HG02642 (cell line): ENCODE results near the gene ARHGAP42.

ENCODE experiments used
- ATAC-seq: cut with Tn5 transposase; IDR thresholded peaks from one replicate; pipeline ENCODE4 v1.9.1; 2021; ENCODE audit warnings: mild to moderate bottlenecking; ENCODE audit not compliant: unreplicated experiment, poor library complexity

ARHGAP42 gene

GRCh38 chr11:100932474-100933100, 245.5 kb downstream of the ARHGAP42 start:
- ATAC-seq = peak; percentile 52

GRCh38 chr11:100936781-100937180, 249.7 kb downstream of the ARHGAP42 start:
- ATAC-seq = no peak

- ATAC-seq = no peak
Measured at GRCh38 chr11:100939571-100939970, 252.5 kb downstream of the ARHGAP42 start.

- ATAC-seq = no peak
Measured at GRCh38 chr11:100940111-100940510, 253.0 kb downstream of the ARHGAP42 start.

- no peak for ATAC-seq
Measured at GRCh38 chr11:100941033-100941432, 253.9 kb downstream of the ARHGAP42 start.

- ATAC-seq = no peak
Measured at GRCh38 chr11:100942016-100942415, 254.9 kb downstream of the ARHGAP42 start.

GRCh38 chr11:100948936-100949335, 261.8 kb downstream of the ARHGAP42 start:
- ATAC-seq = no peak

GRCh38 chr11:100949443-100949842, 262.4 kb downstream of the ARHGAP42 start:
- ATAC-seq = no peak

GRCh38 chr11:100955318-100955717, 268.2 kb downstream of the ARHGAP42 start:
- no peak for ATAC-seq

GRCh38 chr11:100956351-100956750, 269.3 kb downstream of the ARHGAP42 start:
- no peak for ATAC-seq

GRCh38 chr11:100957499-100957898, 270.4 kb downstream of the ARHGAP42 start:
- no peak for ATAC-seq

GRCh38 chr11:100961633-100962032, 274.5 kb downstream of the ARHGAP42 start:
- ATAC-seq = no peak

GRCh38 chr11:100963375-100963774, 276.3 kb downstream of the ARHGAP42 start:
- no peak for ATAC-seq

- ATAC-seq = no peak
Measured at GRCh38 chr11:100964435-100964834, 277.3 kb downstream of the ARHGAP42 start.

GRCh38 chr11:100965346-100965745, 278.3 kb downstream of the ARHGAP42 start:
- no peak for ATAC-seq

GRCh38 chr11:100966366-100966765, 279.3 kb downstream of the ARHGAP42 start:
- no peak for ATAC-seq

GRCh38 chr11:100969008-100969407, 281.9 kb downstream of the ARHGAP42 start:
- no peak for ATAC-seq

- no peak for ATAC-seq
Measured at GRCh38 chr11:100970283-100971164, 283.4 kb downstream of the ARHGAP42 start.

- ATAC-seq = no peak
Measured at GRCh38 chr11:100972046-100972445, 285.0 kb downstream of the ARHGAP42 start.

- no peak for ATAC-seq
Measured at GRCh38 chr11:100978442-100978841, 291.4 kb downstream of the ARHGAP42 start.

- ATAC-seq = no peak
Measured at GRCh38 chr11:100978939-100979338, 291.9 kb downstream of the ARHGAP42 start.

- ATAC-seq = no peak
Measured at GRCh38 chr11:100980156-100980555, 293.1 kb downstream of the ARHGAP42 start.
